ENCODE data around the gene CCDC170. TPM values are rescaled to one million over a fixed set of nuclear protein-coding genes. Genes with fewer than 3 reads are reported as not detected.

CCDC170 gene
- total RNA-seq, 1 donor from 2014 or later: 1.9 TPM

DNA sequence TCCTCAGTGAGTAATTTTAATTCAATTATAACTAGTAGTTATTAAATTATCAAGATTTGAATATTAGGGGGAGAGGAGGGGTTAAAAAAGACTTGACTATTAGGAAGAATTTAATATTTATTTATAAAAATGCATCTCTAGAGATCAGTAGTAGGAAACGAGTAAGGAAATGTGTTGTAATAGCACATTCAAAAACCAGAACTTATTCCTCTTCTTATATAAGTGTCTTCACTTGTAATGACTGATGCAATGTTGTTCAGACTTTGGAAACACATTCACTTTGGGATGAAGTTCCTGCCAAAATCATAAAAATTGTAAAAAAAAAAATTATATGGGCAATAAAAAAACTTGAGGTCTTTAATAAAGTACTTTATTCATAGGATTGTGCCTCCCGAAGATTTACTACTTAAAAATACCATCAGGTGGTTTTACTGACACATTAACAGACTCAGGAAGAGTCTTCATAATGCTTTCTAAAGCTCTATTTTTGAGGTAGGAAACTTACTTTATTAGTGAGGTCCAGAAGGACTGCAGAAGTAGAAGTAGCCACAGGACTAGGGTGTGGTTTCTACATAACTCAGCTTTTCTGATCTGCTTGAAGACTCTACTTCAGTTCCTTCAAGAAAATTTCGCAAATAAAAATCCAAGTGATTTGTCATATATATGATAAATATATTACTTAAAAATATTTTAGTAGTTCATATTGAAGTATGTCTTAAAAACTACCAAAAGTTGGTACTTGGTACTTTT is 59.8 kb downstream of the CCDC170 start:
- no peak overlapping the region for H3K27ac Mint-ChIP-seq
- TF ChIP-seq, protein P1, sequence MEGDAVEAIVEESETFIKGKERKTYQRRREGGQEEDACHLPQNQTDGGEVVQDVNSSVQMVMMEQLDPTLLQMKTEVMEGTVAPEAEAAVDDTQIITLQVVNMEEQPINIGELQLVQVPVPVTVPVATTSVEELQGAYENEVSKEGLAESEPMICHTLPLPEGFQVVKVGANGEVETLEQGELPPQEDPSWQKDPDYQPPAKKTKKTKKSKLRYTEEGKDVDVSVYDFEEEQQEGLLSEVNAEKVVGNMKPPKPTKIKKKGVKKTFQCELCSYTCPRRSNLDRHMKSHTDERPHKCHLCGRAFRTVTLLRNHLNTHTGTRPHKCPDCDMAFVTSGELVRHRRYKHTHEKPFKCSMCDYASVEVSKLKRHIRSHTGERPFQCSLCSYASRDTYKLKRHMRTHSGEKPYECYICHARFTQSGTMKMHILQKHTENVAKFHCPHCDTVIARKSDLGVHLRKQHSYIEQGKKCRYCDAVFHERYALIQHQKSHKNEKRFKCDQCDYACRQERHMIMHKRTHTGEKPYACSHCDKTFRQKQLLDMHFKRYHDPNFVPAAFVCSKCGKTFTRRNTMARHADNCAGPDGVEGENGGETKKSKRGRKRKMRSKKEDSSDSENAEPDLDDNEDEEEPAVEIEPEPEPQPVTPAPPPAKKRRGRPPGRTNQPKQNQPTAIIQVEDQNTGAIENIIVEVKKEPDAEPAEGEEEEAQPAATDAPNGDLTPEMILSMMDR (conservative IDR thresholded peaks at IDR 0.05): no peak

DNA sequence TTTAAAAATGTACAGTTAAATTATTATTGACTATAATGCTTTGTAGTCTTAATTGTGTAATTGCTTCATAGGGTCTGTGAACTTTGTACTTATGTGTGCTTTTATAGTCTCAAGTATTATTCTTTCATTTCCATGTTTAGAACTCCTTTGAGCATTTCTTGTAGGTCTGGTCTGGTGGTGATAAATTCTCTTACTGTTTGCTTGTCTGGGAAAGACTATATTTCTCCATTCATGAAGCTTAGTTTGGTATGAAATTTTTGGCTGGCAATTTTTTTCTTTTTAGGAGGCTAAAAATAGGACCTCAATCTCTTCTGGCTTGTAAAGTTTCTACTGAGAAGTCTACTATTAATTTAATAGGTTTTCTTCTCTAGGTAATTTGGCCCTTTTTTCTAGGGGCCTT is 67.4 kb downstream of the CCDC170 start:
- H3K4me1 Mint-ChIP-seq (ENCODE audit: unreplicated experiment): no peaks in the 10 kb centered on the region
- no peak for DNase-seq (ENCODE audit: extremely low spot score, unreplicated experiment)
- H3K4me3 Mint-ChIP-seq: no peak overlapping the region
- no peaks in the 10 kb centered on the region for H3K36me3 Mint-ChIP-seq
- H3K9me3 Mint-ChIP-seq: no peaks in the 10 kb centered on the region
- TF ChIP-seq, protein P1 (conservative IDR thresholded peaks at IDR 0.05): no peak
- no peak overlapping the region for H3K27ac Mint-ChIP-seq
- no peaks in the 10 kb centered on the region for H3K27me3 Mint-ChIP-seq

More for the DNA sequence above, 59.8 kb downstream of the CCDC170 start:
- no peak for DNase-seq (ENCODE audit: extremely low spot score, unreplicated experiment)
- no peak overlapping the region for H3K4me3 Mint-ChIP-seq
- no peaks in the 10 kb centered on the region for H3K9me3 Mint-ChIP-seq
- H3K36me3 Mint-ChIP-seq: no peaks in the 10 kb centered on the region
- H3K27me3 Mint-ChIP-seq: no peaks in the 10 kb centered on the region
- no peaks in the 10 kb centered on the region for H3K4me1 Mint-ChIP-seq (ENCODE audit: unreplicated experiment)

GRCh38 chr6:151564654-151565053 is 70.8 kb downstream of the CCDC170 start:
- Mint-ChIP-seq H3K27ac (no peak overlapping the region), H3K4me3 (no peak overlapping the region), H3K36me3 (no peaks in the 10 kb centered on the region), H3K27me3 (no peaks in the 10 kb centered on the region), H3K4me1 (ENCODE audit: unreplicated experiment) (no peaks in the 10 kb centered on the region), H3K9me3 (no peaks in the 10 kb centered on the region)
- no peak for DNase-seq (ENCODE audit: extremely low spot score, unreplicated experiment)
- TF ChIP-seq, protein P1 (conservative IDR thresholded peaks at IDR 0.05): no peak

- Mint-ChIP-seq H3K27me3 (no peaks in the 10 kb centered on the region), H3K9me3 (no peaks in the 10 kb centered on the region), H3K36me3 (no peaks in the 10 kb centered on the region), H3K4me3 (no peak overlapping the region), H3K4me1 (ENCODE audit: unreplicated experiment) (no peaks in the 10 kb centered on the region), H3K27ac (no peak overlapping the region)
- TF ChIP-seq, protein P1 (conservative IDR thresholded peaks at IDR 0.05): no peak
- DNase-seq (ENCODE audit: extremely low spot score, unreplicated experiment): no peak
Observed at GRCh38 chr6:151565940-151566339, 72.1 kb downstream of the CCDC170 start.

- Mint-ChIP-seq H3K36me3 (no peaks in the 10 kb centered on the region), H3K4me3 (no peak overlapping the region), H3K27me3 (no peaks in the 10 kb centered on the region), H3K4me1 (ENCODE audit: unreplicated experiment) (no peaks in the 10 kb centered on the region), H3K9me3 (no peaks in the 10 kb centered on the region), H3K27ac (no peak overlapping the region)
- no peak for DNase-seq (ENCODE audit: extremely low spot score, unreplicated experiment)
- TF ChIP-seq, protein P1 (conservative IDR thresholded peaks at IDR 0.05): no peak
Observed at GRCh38 chr6:151566557-151566956, 72.7 kb downstream of the CCDC170 start.

All from type B pancreatic cell (in vitro differentiated cells).